GM18858 (cell line): ENCODE data around the gene MOGAT2.

ENCODE experiments used
- ATAC-seq: cut with Tn5 transposase; IDR thresholded peaks from one replicate; pipeline ENCODE4 v1.9.1; 2021; ENCODE audit not compliant: unreplicated experiment

Gene MOGAT2

GRCh38 chr11:75776546-75776945 is 58.9 kb downstream of the MOGAT2 start:
- no peak for ATAC-seq

GRCh38 chr11:75777461-75778110 is 59.9 kb downstream of the MOGAT2 start:
- ATAC-seq = no peak

GRCh38 chr11:75778962-75779361 is 61.3 kb downstream of the MOGAT2 start:
- ATAC-seq = no peak

GRCh38 chr11:75779960-75780359 is 62.3 kb downstream of the MOGAT2 start:
- no peak for ATAC-seq

GRCh38 chr11:75780888-75781287 is 63.2 kb downstream of the MOGAT2 start:
- ATAC-seq = no peak

- no peak for ATAC-seq
Observed at GRCh38 chr11:75781296-75781695, 63.7 kb downstream of the MOGAT2 start.

GRCh38 chr11:75781831-75782230 is 64.2 kb downstream of the MOGAT2 start:
- ATAC-seq = no peak
